Measurements from ENCODE around the gene DENND1A. TPM values are rescaled to one million over a fixed set of nuclear protein-coding genes. Genes with fewer than 3 reads are reported as not detected.
A peak's percentile ranks its signal among the peaks of the same experiment; 100 is the strongest.

DENND1A gene
- total RNA-seq, 1 experiment from 2014 or later, result 50.1 TPM

DNA sequence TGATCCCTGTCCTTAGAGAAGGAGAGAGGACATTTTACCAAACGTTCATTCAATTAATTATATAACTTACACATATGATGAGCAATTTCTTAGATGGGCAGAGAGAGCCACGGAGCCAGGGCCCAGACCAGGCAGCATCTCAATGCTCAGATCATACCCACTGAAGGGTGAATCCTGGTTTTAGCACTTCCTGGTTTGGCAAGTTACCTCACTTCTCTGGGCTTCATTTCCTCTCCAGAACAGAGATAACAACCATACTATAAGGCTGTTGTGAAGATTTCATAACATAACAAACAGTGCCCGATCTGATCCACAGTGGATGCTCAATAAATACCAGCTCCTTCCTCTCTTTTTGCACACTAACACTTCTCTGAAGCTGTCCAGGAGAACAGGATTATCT lies 271.1 kb downstream of the DENND1A start:
- Histone ChIP-seq H3K27ac (ENCODE audit: low read length) (peak overlapping the region; percentile 86), H3K4me2 (ENCODE audit: low read depth, low read length, poor library complexity, severe bottlenecking) (peak overlapping the region; percentile 69), H3K9ac (ENCODE audit: low read length) (peak overlapping the region; percentile 41), H3K79me2 (ENCODE audit: low read length) (no peaks in the 10 kb centered on the region), H2AFZ (ENCODE audit: low read length) (no peak overlapping the region), H3K4me1 (ENCODE audit: low read length) (peaks cover 50% of the 10 kb centered on the region), H3K36me3 (ENCODE audit: insufficient read depth, low read length) (peaks cover 14% of the 10 kb centered on the region; the same call in 1 of the 2 replicates), H3K27me3 (ENCODE audit: low read length) (no peaks in the 10 kb centered on the region), H3K9me2 (replicated peaks; ENCODE audit: insufficient read depth, low read length) (no peaks in the 10 kb centered on the region), H3K4me3 (ENCODE audit: low read length) (peak overlapping the region; percentile 42), H3K9me3 (ENCODE audit: low read length) (peaks cover 1% of the 10 kb centered on the region; the same call in 1 of the 2 replicates), H4K20me1 (ENCODE audit: insufficient read depth, low read depth, low read length) (no peaks in the 10 kb centered on the region)
- DNase-seq, result peak; percentile 84

DNA sequence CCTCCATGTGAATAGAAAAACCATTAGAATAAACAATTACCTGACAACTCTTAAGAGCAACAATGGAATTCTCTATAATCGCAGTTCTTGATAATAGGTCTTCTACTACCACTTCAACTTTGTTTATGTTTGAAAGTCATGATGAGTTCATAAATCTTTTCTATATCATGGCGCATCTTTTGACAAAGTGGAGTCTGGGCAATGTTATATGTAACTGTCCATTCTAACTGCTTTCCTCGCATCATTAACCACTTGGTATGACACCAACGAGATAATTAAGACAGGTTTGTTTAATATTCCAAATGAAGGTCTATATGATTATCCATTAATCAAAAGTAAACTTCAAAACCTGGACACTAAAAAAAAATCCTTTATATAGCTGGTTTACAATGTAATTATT lies 272.0 kb downstream of the DENND1A start:
- Histone ChIP-seq H3K9ac (ENCODE audit: low read length) (no peak overlapping the region), H3K4me3 (ENCODE audit: low read length) (no peak overlapping the region), H3K36me3 (ENCODE audit: insufficient read depth, low read length) (peaks cover 14% of the 10 kb centered on the region; the same call in 1 of the 2 replicates), H3K27ac (ENCODE audit: low read length) (no peak overlapping the region), H3K4me2 (ENCODE audit: low read depth, low read length, poor library complexity, severe bottlenecking) (no peak overlapping the region), H4K20me1 (ENCODE audit: insufficient read depth, low read depth, low read length) (no peaks in the 10 kb centered on the region), H3K9me2 (replicated peaks; ENCODE audit: insufficient read depth, low read length) (no peaks in the 10 kb centered on the region), H3K4me1 (ENCODE audit: low read length) (peaks cover 50% of the 10 kb centered on the region), H3K27me3 (ENCODE audit: low read length) (no peaks in the 10 kb centered on the region), H3K79me2 (ENCODE audit: low read length) (no peaks in the 10 kb centered on the region), H3K9me3 (ENCODE audit: low read length) (no peaks in the 10 kb centered on the region; the same call in 1 of the 2 replicates), H2AFZ (ENCODE audit: low read length) (no peak overlapping the region)
- no peak for DNase-seq

GRCh38 chr9:123657099-123657498 lies 272.8 kb downstream of the DENND1A start:
- peaks cover 44% of the 10 kb centered on the region for H3K4me1 ChIP-seq (ENCODE audit: low read length)
- H3K4me3 ChIP-seq (ENCODE audit: low read length), result no peak overlapping the region
- no peak overlapping the region for H3K9ac ChIP-seq (ENCODE audit: low read length)
- no peaks in the 10 kb centered on the region for H3K27me3 ChIP-seq (ENCODE audit: low read length)
- H4K20me1 ChIP-seq (ENCODE audit: insufficient read depth, low read depth, low read length), result no peaks in the 10 kb centered on the region
- no peaks in the 10 kb centered on the region for H3K9me2 ChIP-seq (replicated peaks; ENCODE audit: insufficient read depth, low read length)
- no peaks in the 10 kb centered on the region; the same call in 1 of the 2 replicates for H3K9me3 ChIP-seq (ENCODE audit: low read length)
- H3K79me2 ChIP-seq (ENCODE audit: low read length), result no peaks in the 10 kb centered on the region
- H3K36me3 ChIP-seq (ENCODE audit: insufficient read depth, low read length), result peaks cover 5% of the 10 kb centered on the region; the same call in 1 of the 2 replicates
- no peak overlapping the region for H3K27ac ChIP-seq (ENCODE audit: low read length)
- H3K4me2 ChIP-seq (ENCODE audit: low read depth, low read length, poor library complexity, severe bottlenecking), result no peak overlapping the region
- no peak overlapping the region for H2AFZ ChIP-seq (ENCODE audit: low read length)
- no peak for DNase-seq

DNA sequence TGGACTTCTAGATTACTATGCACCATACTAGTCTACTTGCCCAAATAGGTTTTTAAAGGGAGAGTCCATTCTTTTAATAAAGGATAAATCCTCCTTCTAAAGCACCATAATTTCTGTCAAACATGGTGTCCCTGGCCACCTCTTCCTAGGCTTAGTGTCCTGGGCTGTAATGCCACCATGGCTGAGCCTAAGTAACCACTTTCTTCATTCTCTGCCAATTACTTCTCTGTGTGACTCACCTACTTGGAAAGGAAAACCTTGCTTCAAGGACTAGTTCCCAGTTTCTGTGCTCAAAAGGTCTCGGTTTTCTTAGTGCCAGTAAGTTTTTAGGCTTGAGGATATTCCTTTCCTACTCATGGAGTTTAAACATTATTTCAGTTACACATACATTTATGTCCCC lies 273.4 kb downstream of the DENND1A start:
- no peak overlapping the region for H3K9ac ChIP-seq (ENCODE audit: low read length)
- no peaks in the 10 kb centered on the region for H4K20me1 ChIP-seq (ENCODE audit: insufficient read depth, low read depth, low read length)
- H3K4me1 ChIP-seq (ENCODE audit: low read length), result peaks cover 42% of the 10 kb centered on the region

DNA sequence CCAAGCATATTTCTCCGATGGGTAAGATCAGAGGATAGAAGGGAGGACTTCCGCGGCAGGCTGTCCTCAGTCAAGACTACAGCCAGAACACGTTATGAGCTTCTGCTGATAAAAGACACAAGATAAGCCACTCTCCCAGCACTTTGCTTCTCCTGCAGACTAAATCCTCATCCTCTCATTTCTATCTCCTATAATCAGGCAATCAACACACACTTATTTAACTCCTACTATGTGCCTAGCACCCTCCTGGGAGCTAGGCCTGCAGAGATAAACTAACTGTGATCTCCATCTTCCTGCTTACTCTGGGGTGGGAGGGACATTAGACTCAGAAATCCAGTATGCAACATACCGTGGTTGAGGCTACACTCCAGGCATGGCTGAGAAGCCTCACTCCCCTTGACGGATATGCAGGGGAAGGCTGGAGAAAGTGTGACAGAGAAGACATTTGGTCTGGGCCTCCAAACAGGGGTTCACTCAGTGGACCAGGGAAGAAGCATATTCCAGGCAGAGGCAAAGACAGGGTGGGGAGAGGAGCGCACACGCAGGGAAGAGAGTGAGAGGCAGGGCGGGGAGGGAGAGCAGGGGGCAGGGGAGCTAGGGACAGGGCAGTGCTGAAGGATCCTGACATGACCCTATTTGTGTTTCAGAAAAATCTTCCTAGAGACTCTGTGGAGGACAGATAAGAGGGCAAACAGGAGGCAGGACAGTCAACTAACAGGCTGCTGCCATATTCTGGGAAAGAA lies 274.1 kb downstream of the DENND1A start:
- Histone ChIP-seq H3K27ac (ENCODE audit: low read length) (no peak overlapping the region), H3K9me3 (ENCODE audit: low read length) (no peaks in the 10 kb centered on the region), H3K4me1 (ENCODE audit: low read length) (peaks cover 35% of the 10 kb centered on the region), H3K4me3 (ENCODE audit: low read length) (no peak overlapping the region), H3K27me3 (ENCODE audit: low read length) (no peaks in the 10 kb centered on the region), H3K9me2 (replicated peaks; ENCODE audit: insufficient read depth, low read length) (no peaks in the 10 kb centered on the region), H4K20me1 (ENCODE audit: insufficient read depth, low read depth, low read length) (no peaks in the 10 kb centered on the region), H3K4me2 (ENCODE audit: low read depth, low read length, poor library complexity, severe bottlenecking) (no peak overlapping the region), H2AFZ (ENCODE audit: low read length) (no peak overlapping the region), H3K36me3 (ENCODE audit: insufficient read depth, low read length) (no peaks in the 10 kb centered on the region), H3K79me2 (ENCODE audit: low read length) (no peaks in the 10 kb centered on the region), H3K9ac (ENCODE audit: low read length) (no peak overlapping the region)
- DNase-seq, result no peak

More for the DNA sequence above, 273.4 kb downstream of the DENND1A start:
- H3K9me2 ChIP-seq (replicated peaks; ENCODE audit: insufficient read depth, low read length), result no peaks in the 10 kb centered on the region
- no peak overlapping the region for H3K4me2 ChIP-seq (ENCODE audit: low read depth, low read length, poor library complexity, severe bottlenecking)
- no peak for DNase-seq
- H3K9me3 ChIP-seq (ENCODE audit: low read length), result no peaks in the 10 kb centered on the region
- H3K27me3 ChIP-seq (ENCODE audit: low read length), result no peaks in the 10 kb centered on the region
- no peak overlapping the region for H3K4me3 ChIP-seq (ENCODE audit: low read length)
- no peaks in the 10 kb centered on the region for H3K36me3 ChIP-seq (ENCODE audit: insufficient read depth, low read length)
- no peak overlapping the region for H2AFZ ChIP-seq (ENCODE audit: low read length)
- no peak overlapping the region for H3K27ac ChIP-seq (ENCODE audit: low read length)
- H3K79me2 ChIP-seq (ENCODE audit: low read length), result no peaks in the 10 kb centered on the region

DNA sequence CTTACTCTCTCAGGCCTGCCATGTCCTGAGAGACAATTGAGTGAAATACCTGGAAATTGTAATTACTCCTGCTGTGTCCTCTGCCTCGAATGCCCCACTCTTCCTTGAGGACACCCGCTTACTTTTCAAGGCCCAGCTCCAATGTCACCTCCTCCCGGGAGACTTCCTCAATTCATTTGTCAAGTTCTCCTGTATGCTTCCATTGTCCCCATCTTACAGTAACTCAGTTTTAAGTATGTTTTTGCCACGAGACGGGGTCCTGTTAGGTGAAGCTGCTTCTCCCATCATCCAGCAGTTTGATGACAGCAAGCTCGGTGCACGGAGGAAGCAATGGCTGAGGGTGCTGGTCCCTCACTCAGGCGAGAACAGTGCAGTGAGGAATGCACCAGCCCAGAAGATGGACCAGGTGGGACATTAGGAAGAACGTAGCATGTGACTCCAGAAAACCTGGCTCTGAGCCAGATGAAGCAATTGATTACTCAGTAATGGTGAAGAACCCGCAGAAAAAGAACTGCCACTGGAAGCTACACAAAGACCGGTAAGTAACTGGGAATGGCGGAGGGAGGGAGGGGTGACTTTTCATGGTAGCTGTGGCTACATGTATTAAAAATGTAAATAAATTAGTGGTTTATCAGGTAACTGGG lies 274.8 kb downstream of the DENND1A start:
- Histone ChIP-seq H3K4me3 (ENCODE audit: low read length) (no peak overlapping the region), H3K27ac (ENCODE audit: low read length) (no peak overlapping the region), H3K9me2 (replicated peaks; ENCODE audit: insufficient read depth, low read length) (no peaks in the 10 kb centered on the region), H2AFZ (ENCODE audit: low read length) (no peak overlapping the region), H4K20me1 (ENCODE audit: insufficient read depth, low read depth, low read length) (no peaks in the 10 kb centered on the region), H3K9me3 (ENCODE audit: low read length) (no peaks in the 10 kb centered on the region), H3K27me3 (ENCODE audit: low read length) (no peaks in the 10 kb centered on the region), H3K4me2 (ENCODE audit: low read depth, low read length, poor library complexity, severe bottlenecking) (no peak overlapping the region), H3K36me3 (ENCODE audit: insufficient read depth, low read length) (no peaks in the 10 kb centered on the region), H3K9ac (ENCODE audit: low read length) (no peak overlapping the region), H3K4me1 (ENCODE audit: low read length) (peaks cover 28% of the 10 kb centered on the region), H3K79me2 (ENCODE audit: low read length) (no peaks in the 10 kb centered on the region)
- DNase-seq, result no peak

DNA sequence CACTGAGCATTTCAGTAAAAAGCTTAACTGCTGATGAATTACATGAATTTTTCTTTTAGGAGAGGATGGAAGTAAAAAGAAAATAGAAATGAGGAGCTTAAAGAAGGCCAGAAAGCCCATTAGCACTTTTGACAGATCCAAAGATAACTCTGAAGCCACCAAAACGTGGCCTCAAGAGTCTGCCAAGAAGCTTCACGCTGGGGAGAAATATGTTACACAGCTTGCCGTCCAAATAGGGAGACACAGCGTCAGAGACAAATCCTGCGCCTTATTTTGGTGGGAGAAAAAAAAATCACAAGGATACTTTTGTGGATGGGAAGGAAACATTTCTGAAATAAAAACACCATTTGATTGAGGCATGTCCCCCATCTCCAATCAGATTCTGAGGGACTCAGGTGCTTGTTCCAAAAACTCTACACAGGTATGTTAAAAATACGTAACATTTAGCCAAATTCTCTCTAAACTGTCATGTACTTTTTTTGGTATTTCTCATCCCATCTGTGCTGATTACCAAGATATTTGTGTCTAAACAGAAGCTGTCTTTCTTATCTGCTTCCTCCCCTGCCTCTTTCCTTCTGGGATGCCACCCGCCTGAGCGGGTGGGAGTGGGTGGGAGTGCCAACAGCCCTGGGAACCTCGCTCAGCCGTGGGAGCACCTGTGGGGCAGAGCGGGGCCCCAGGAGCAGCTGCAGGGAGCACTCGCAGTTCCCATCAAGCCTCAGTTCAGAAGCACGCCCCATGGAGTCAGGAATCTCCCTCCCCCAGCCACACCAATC lies 275.5 kb downstream of the DENND1A start:
- H3K79me2 ChIP-seq (ENCODE audit: low read length), result no peaks in the 10 kb centered on the region
- H3K27me3 ChIP-seq (ENCODE audit: low read length), result no peaks in the 10 kb centered on the region
- no peaks in the 10 kb centered on the region for H4K20me1 ChIP-seq (ENCODE audit: insufficient read depth, low read depth, low read length)
- H2AFZ ChIP-seq (ENCODE audit: low read length), result no peak overlapping the region
- H3K9me3 ChIP-seq (ENCODE audit: low read length), result no peaks in the 10 kb centered on the region
- no peak for DNase-seq
- H3K9me2 ChIP-seq (replicated peaks; ENCODE audit: insufficient read depth, low read length), result no peaks in the 10 kb centered on the region
- H3K27ac ChIP-seq (ENCODE audit: low read length), result no peak overlapping the region
- H3K4me3 ChIP-seq (ENCODE audit: low read length), result no peak overlapping the region
- peaks cover 21% of the 10 kb centered on the region for H3K4me1 ChIP-seq (ENCODE audit: low read length)
- H3K9ac ChIP-seq (ENCODE audit: low read length), result no peak overlapping the region
- no peak overlapping the region for H3K4me2 ChIP-seq (ENCODE audit: low read depth, low read length, poor library complexity, severe bottlenecking)
- no peaks in the 10 kb centered on the region for H3K36me3 ChIP-seq (ENCODE audit: insufficient read depth, low read length)

DNA sequence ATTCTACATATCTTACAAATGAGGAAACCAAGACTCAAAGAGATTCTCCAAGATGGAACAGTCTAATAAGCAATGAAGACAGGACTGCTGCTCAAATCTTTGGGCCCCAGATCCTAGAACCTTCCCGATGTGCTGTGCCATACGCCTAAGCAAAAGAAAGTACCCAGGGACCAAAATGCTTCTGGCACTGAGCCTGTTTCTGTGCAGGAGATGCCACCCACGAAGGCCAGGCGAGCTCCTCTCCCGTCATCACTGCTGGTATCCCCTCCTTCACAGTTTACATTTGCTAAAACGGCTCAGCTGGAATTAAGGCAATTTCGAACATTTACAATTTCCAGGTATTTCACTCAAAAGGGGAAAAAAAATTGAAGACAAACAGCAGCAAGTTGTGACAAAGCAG lies 277.5 kb downstream of the DENND1A start:
- no peak overlapping the region for H3K9ac ChIP-seq (ENCODE audit: low read length)
- H3K4me2 ChIP-seq (ENCODE audit: low read depth, low read length, poor library complexity, severe bottlenecking), result no peak overlapping the region
- no peak overlapping the region for H3K4me3 ChIP-seq (ENCODE audit: low read length)
- no peaks in the 10 kb centered on the region for H4K20me1 ChIP-seq (ENCODE audit: insufficient read depth, low read depth, low read length)
- H3K36me3 ChIP-seq (ENCODE audit: insufficient read depth, low read length), result no peaks in the 10 kb centered on the region
- no peak overlapping the region for H3K27ac ChIP-seq (ENCODE audit: low read length)
- H3K79me2 ChIP-seq (ENCODE audit: low read length), result no peaks in the 10 kb centered on the region
- H3K9me3 ChIP-seq (ENCODE audit: low read length), result no peaks in the 10 kb centered on the region
- no peaks in the 10 kb centered on the region for H3K9me2 ChIP-seq (replicated peaks; ENCODE audit: insufficient read depth, low read length)
- DNase-seq, result no peak
- no peak overlapping the region for H2AFZ ChIP-seq (ENCODE audit: low read length)
- peaks cover under 1% of the 10 kb centered on the region for H3K4me1 ChIP-seq (ENCODE audit: low read length)
- H3K27me3 ChIP-seq (ENCODE audit: low read length), result no peaks in the 10 kb centered on the region

All from Karpas-422 (cell line).